Body of pancreas (tissue), 4 donors: ENCODE measurements around the gene CROCC2. TPM values are rescaled to one million over a fixed set of nuclear protein-coding genes. Genes with fewer than 3 reads are reported as not detected.

Experiments
- ATAC-seq: fragments of 150-250 bp; one replicate; pipeline ENCODE4 v1.9.1; 2016
- DNase-seq, 4 donors: peaks; one replicate each; pipeline ENCODE4 v3.0.0-alpha.2; 2019
- H3K27ac ChIP-seq, 4 donors: fragments of 200-600 bp; sonication (generic); 1 replicate in 3 of 4; 2 replicates in 1 of 4; pipeline versions ENCODE4 v1.5.1 to v1.6.1; 2016 to 2019; ENCODE audit warnings: mild to moderate bottlenecking in 1 of 4, mixed read lengths in 1 of 4, moderate library complexity in 1 of 4
- H3K27me3 ChIP-seq, 2 donors: fragments of 200-600 bp; sonication (generic); one replicate each; pipeline ENCODE4 v1.6.0; 2016; ENCODE audit warnings: mild to moderate bottlenecking in 1 of 2
- H3K36me3 ChIP-seq, 2 donors: fragments of 200-600 bp; sonication (generic); replicated peaks in 1 of 2; 2 replicates each; pipeline ENCODE4 v1.5.1; 2016; ENCODE audit warnings: low read depth in 2 of 2; ENCODE audit not compliant: insufficient read depth in 1 of 2
- H3K4me1 ChIP-seq: fragments of 200-600 bp; sonication (generic); one replicate; pipeline ENCODE4 v1.6.0; 2016
- H3K4me3 ChIP-seq, 2 donors: fragments of 200-600 bp; sonication (generic); 1 replicate in 1 of 2; 2 replicates in 1 of 2; pipeline ENCODE4 v1.5.1; 2016 to 2019
- H3K9me3 ChIP-seq, 3 donors: fragments of 200-600 bp; sonication (generic); 1 replicate in 2 of 3; 2 replicates in 1 of 3; pipeline ENCODE4 v1.5.1; 2016
- CTCF ChIP-seq, 7 experiments: fragments of 450-650 bp in 4 of 7; fragments of 200-600 bp in 3 of 7; sonication (generic) in 3 of 7; IDR thresholded peaks; one replicate each; pipeline ENCODE4 v1.5.1; 2016 to 2019; ENCODE audit warnings: antibody characterized with exemption in 7 of 7
- POLR2A ChIP-seq, 3 donors: fragments of 450-650 bp; IDR thresholded peaks; one replicate each; pipeline ENCODE4 v1.6.1; 2016; ENCODE audit warnings: antibody characterized with exemption in 3 of 3, mild to moderate bottlenecking in 2 of 3
- WGBS, 2 donors: methylation state at CpG; one replicate each; pipeline ENCODE4 v1.1.5; 2017; 5-methylcytosine and 5-hydroxymethylcytosine counted together
- intact Hi-C: fragments of 100-400 bp; cut with DNase I; formaldehyde crosslinking; loops from one replicate; pipeline ENCODE4 v1.15.1; 2023
- total RNA-seq, 2 donors: library from RNA; depleted of rRNA; stranded (reverse); fragments of >200 nt; gene quantifications; one replicate each; pipeline ENCODE4 v1.1.0, GENCODE V29; 2016

Gene CROCC2
- total RNA-seq, 2 donors from 2014 or later: under 0.01 TPM; not detected in 1

GRCh38 chr2:241005569-241005968 lies 99.4 kb downstream of the CROCC2 start:
- intact Hi-C loops: no loop called here
- H3K27me3 ChIP-seq: no peaks in the 10 kb centered on the region
- no peaks in the 10 kb centered on the region for H3K36me3 ChIP-seq
- 94 to 96% methylated on average over 2 of the region's 2 CpGs for WGBS, 2 donors
- peaks cover 0 to 13% (median 0%) of the 10 kb centered on the region in 3 donors for H3K9me3 ChIP-seq
- H3K27ac ChIP-seq: no peak overlapping the region
- ATAC-seq (no peak), DNase-seq (no peak)
- peaks cover 24% of the 10 kb centered on the region for H3K4me1 ChIP-seq
- TF ChIP-seq CTCF (IDR thresholded peaks at IDR 0.05) (no peak), POLR2A (IDR thresholded peaks at IDR 0.05) (no peak)
- H3K4me3 ChIP-seq: no peak overlapping the region

DNA sequence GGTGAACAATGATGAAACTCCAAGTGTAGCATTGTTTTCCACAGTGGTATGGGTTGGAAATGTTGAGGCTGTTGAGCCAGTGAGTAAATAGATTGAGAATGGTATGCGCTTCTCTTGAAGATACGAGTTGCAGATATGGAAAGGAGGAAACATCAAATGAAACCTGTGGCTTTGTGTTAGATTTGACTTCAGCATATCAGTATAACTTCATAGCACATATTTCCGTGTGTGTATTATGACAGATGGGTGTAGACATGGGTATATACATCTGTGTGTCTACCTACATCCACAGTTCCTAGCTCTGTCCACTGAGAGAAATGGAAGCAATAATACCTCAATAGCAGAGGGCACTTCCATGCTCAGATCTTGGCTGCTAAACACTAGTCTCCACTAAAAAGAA lies 100.3 kb downstream of the CROCC2 start:
- H3K27ac ChIP-seq: no peak overlapping the region
- TF ChIP-seq CTCF (IDR thresholded peaks at IDR 0.05): no peak
- TF ChIP-seq POLR2A (IDR thresholded peaks at IDR 0.05): no peak
- H3K9me3 ChIP-seq: peaks cover 0 to 13% (median 0%) of the 10 kb centered on the region in 3 donors
- peaks cover 27% of the 10 kb centered on the region for H3K4me1 ChIP-seq
- no peaks in the 10 kb centered on the region for H3K27me3 ChIP-seq
- 77 to 89% methylated on average over 3 of the region's 3 CpGs for WGBS, 2 donors
- intact Hi-C loops: no loop called here
- no peak overlapping the region for H3K4me3 ChIP-seq
- no peaks in the 10 kb centered on the region for H3K36me3 ChIP-seq
- ATAC-seq: no peak
- no peak for DNase-seq

DNA sequence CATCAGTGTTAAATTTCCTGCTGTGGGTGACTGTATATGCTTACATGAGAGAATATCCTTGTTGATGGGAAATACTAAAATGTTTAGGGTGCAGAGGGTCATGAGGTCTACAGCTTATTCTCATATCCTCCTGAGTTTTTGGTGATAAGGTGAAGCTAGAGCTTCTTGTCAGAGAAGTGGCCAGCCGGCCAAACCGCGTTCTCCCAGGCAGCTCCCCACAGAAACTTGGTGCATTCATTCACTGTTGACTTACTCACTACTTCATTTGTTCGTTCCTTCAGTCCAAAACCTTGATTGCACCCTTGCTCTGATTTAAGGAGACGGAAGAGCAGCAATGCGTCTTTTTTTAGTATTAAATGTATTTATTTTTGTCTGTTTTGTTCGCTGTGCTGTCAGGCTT lies 101.0 kb downstream of the CROCC2 start:
- 91% methylated on average over 7 of the region's 7 CpGs for WGBS, 2 donors
- Histone ChIP-seq H3K9me3 (peaks cover 0 to 13% (median 0%) of the 10 kb centered on the region in 3 donors), H3K4me3 (no peak overlapping the region), H3K27ac (no peak overlapping the region), H3K27me3 (no peaks in the 10 kb centered on the region), H3K36me3 (no peaks in the 10 kb centered on the region), H3K4me1 (peaks cover 34% of the 10 kb centered on the region)
- ATAC-seq (no peak), DNase-seq (no peak)
- intact Hi-C loops: no loop called here
- TF ChIP-seq CTCF (IDR thresholded peaks at IDR 0.05) (no peak), POLR2A (IDR thresholded peaks at IDR 0.05) (no peak)

- intact Hi-C loops: no loop called here
- TF ChIP-seq CTCF (IDR thresholded peaks at IDR 0.05) (no peak), POLR2A (IDR thresholded peaks at IDR 0.05) (no peak)
- no peaks in the 10 kb centered on the region for H3K36me3 ChIP-seq
- DNase-seq: peak in 1 of 4 donors; percentile 3
- 83 to 85% methylated on average over 11 to 20 of the region's 20 CpGs for WGBS, 2 donors
- no peak overlapping the region for H3K4me3 ChIP-seq
- H3K27me3 ChIP-seq: no peaks in the 10 kb centered on the region
- H3K27ac ChIP-seq: no peak overlapping the region
- H3K9me3 ChIP-seq: peaks cover 0 to 13% (median 0%) of the 10 kb centered on the region in 3 donors
- H3K4me1 ChIP-seq: peaks cover 34% of the 10 kb centered on the region
- no peak for ATAC-seq
These were observed 102.0 kb downstream of the CROCC2 start for GRCh38 chr2:241007880-241008710.
